H9 (cell line): ENCODE measurements around the gene ANKRD2. TPM values are rescaled to one million over a fixed set of nuclear protein-coding genes. Genes with fewer than 3 reads are reported as not detected.
A peak's percentile ranks its signal among the peaks of the same experiment; 100 is the strongest.

ENCODE experiments used
- DNase-seq: peaks from one replicate; pipeline ENCODE4 v3.0.0-alpha.2; 2017
- H2AFZ ChIP-seq: one replicate; pipeline ENCODE4 v1.6.1; 2013; ENCODE audit warnings: mild to moderate bottlenecking, low read length, control low read depth, moderate library complexity
- H2AK5ac ChIP-seq: 2 replicates; pipeline ENCODE4 v1.6.1; 2013; ENCODE audit warnings: low read length, control low read depth, mixed read lengths; ENCODE audit not compliant: insufficient read length
- H2BK120ac ChIP-seq: one replicate; pipeline ENCODE4 v1.6.1; 2013; ENCODE audit warnings: low read depth, mild to moderate bottlenecking, low read length, control low read depth, inconsistent platforms; ENCODE audit not compliant: poor library complexity, severe bottlenecking
- H2BK12ac ChIP-seq: 2 replicates; pipeline ENCODE4 v1.6.1; 2013; ENCODE audit warnings: low read length, control low read depth, mixed read lengths, low read depth; ENCODE audit not compliant: insufficient read length
- H2BK15ac ChIP-seq: 2 replicates; pipeline ENCODE4 v1.6.1; 2013; ENCODE audit warnings: low read depth, low read length, control low read depth
- H2BK20ac ChIP-seq: one replicate; pipeline ENCODE4 v1.6.1; 2013; ENCODE audit warnings: low read depth, mild to moderate bottlenecking, low read length, control low read depth, inconsistent platforms; ENCODE audit not compliant: poor library complexity, severe bottlenecking
- H2BK5ac ChIP-seq: 2 replicates; pipeline ENCODE4 v1.6.1; 2013; ENCODE audit warnings: low read length, control low read depth, mixed read lengths; ENCODE audit not compliant: insufficient read length
- H3K14ac ChIP-seq: 2 replicates; pipeline ENCODE4 v1.6.1; 2013; ENCODE audit warnings: low read length, control low read depth; ENCODE audit not compliant: insufficient read depth
- H3K18ac ChIP-seq: 2 replicates; pipeline ENCODE4 v1.6.1; 2013; ENCODE audit warnings: low read depth, mild to moderate bottlenecking, mixed read lengths, low read length, control low read depth; ENCODE audit not compliant: insufficient read length
- H3K23ac ChIP-seq: 2 replicates; pipeline ENCODE4 v1.6.1; 2013; ENCODE audit warnings: low read length, control low read depth, mixed read lengths, low read depth; ENCODE audit not compliant: insufficient read length
- H3K23me2 ChIP-seq: 2 replicates; pipeline ENCODE4 v1.6.1; 2013; ENCODE audit warnings: low read depth, mild to moderate bottlenecking, mixed read lengths, low read length, control low read depth; ENCODE audit not compliant: insufficient read length, poor library complexity, severe bottlenecking
- H3K27ac ChIP-seq: 2 replicates; pipeline ENCODE4 v1.5.1; 2013; ENCODE audit warnings: low read length, control low read depth, mixed read lengths, low read depth; ENCODE audit not compliant: insufficient read length
- H3K27me3 ChIP-seq: 2 replicates; pipeline ENCODE4 v1.6.1; 2013; ENCODE audit warnings: low read length, control low read depth, inconsistent platforms; ENCODE audit not compliant: insufficient read depth
- H3K4ac ChIP-seq: 2 replicates; pipeline ENCODE4 v1.6.1; 2013; ENCODE audit warnings: low read depth, mild to moderate bottlenecking, control low read depth, inconsistent platforms, low read length, moderate library complexity
- H3K4me1 ChIP-seq: 2 replicates; pipeline ENCODE4 v1.6.1; 2013; ENCODE audit warnings: low read length, control low read depth, inconsistent platforms; ENCODE audit not compliant: insufficient read depth
- H3K4me2 ChIP-seq: 2 replicates; pipeline ENCODE4 v1.6.1; 2013; ENCODE audit warnings: low read length, control low read depth, mixed read lengths; ENCODE audit not compliant: insufficient read length, insufficient read depth
- H3K56ac ChIP-seq: 2 replicates; pipeline ENCODE4 v1.6.1; 2013; ENCODE audit warnings: low read depth, mild to moderate bottlenecking, mixed read lengths, low read length, control low read depth; ENCODE audit not compliant: insufficient read length
- H3K79me1 ChIP-seq: 2 replicates; pipeline ENCODE4 v1.6.1; 2013; ENCODE audit warnings: low read depth, mild to moderate bottlenecking, moderate library complexity, low read length, control low read depth, inconsistent platforms; ENCODE audit not compliant: insufficient read depth, poor library complexity, severe bottlenecking
- H3K79me2 ChIP-seq: 2 replicates; pipeline ENCODE4 v1.6.1; 2013; ENCODE audit warnings: low read length, control low read depth, inconsistent platforms; ENCODE audit not compliant: insufficient read depth
- H3K9ac ChIP-seq: 2 replicates; pipeline ENCODE4 v1.6.1; 2013; ENCODE audit warnings: low read length, control low read depth, mixed read lengths; ENCODE audit not compliant: insufficient read length; ENCODE audit errors: extremely low read depth
- H3K9me3 ChIP-seq: one replicate; pipeline ENCODE4 v1.6.1; 2013; ENCODE audit warnings: low read depth, low read length, inconsistent platforms; ENCODE audit not compliant: control insufficient read depth
- H3T11ph ChIP-seq: one replicate; pipeline ENCODE4 v1.6.1; 2013; ENCODE audit warnings: mild to moderate bottlenecking, low read length, control low read depth, inconsistent platforms
- H4K20me1 ChIP-seq: one replicate; pipeline ENCODE4 v1.6.1; 2013; ENCODE audit not compliant: control insufficient read depth, insufficient read length, insufficient read depth
- H4K5ac ChIP-seq: 2 replicates; pipeline ENCODE4 v1.6.1; 2013; ENCODE audit warnings: low read depth, mild to moderate bottlenecking, mixed read lengths, low read length, control low read depth; ENCODE audit not compliant: insufficient read length
- H4K8ac ChIP-seq: replicated peaks from 2 replicates; pipeline ENCODE4 v1.6.1; 2013; ENCODE audit warnings: low read length, control low read depth, mixed read lengths, low read depth; ENCODE audit not compliant: insufficient read length
- H4K91ac ChIP-seq: 2 replicates; pipeline ENCODE4 v1.6.1; 2013; ENCODE audit warnings: low read depth, mild to moderate bottlenecking, moderate library complexity, mixed read lengths, low read length, control low read depth; ENCODE audit not compliant: insufficient read length
- H3K27ac Mint-ChIP-seq, 3 experiments: 2 replicates in 2 of 3; 3 replicates in 1 of 3; pipeline ENCODE4 v1.8.0; 2020 to 2021; ENCODE audit warnings: mixed read lengths in 3 of 3, mild to moderate bottlenecking in 1 of 3, moderate library complexity in 1 of 3
- H3K27me3 Mint-ChIP-seq: 2 replicates; pipeline ENCODE4 v1.8.0; 2021; ENCODE audit warnings: low read depth, mild to moderate bottlenecking, moderate library complexity, mixed read lengths
- H3K36me3 Mint-ChIP-seq, 3 experiments: 2 replicates in 2 of 3; 3 replicates in 1 of 3; pipeline ENCODE4 v1.8.0; 2020 to 2021; ENCODE audit warnings: low read depth in 3 of 3, mixed read lengths in 3 of 3; ENCODE audit not compliant: insufficient read depth in 1 of 3
- H3K4me1 Mint-ChIP-seq, 2 experiments: 2 replicates each; pipeline ENCODE4 v1.8.0; 2020; ENCODE audit warnings: mixed read lengths in 2 of 2
- H3K4me3 Mint-ChIP-seq, 2 experiments: 2 replicates in 1 of 2; 3 replicates in 1 of 2; pipeline ENCODE4 v1.8.0; 2020 to 2021; ENCODE audit warnings: mild to moderate bottlenecking in 2 of 2, mixed read lengths in 2 of 2, moderate library complexity in 1 of 2
- H3K9me3 Mint-ChIP-seq, 2 experiments: 2 replicates in 1 of 2; 3 replicates in 1 of 2; pipeline ENCODE4 v1.8.0; 2020; ENCODE audit warnings: mild to moderate bottlenecking in 2 of 2, mixed read lengths in 2 of 2, moderate library complexity in 1 of 2
- CTCF ChIP-seq: fragments of 200-600 bp; sonication (generic); conservative IDR thresholded peaks from 3 replicates; pipeline ENCODE4 v1.8.0; 2021; ENCODE audit warnings: antibody characterized with exemption, mild to moderate bottlenecking
- WGBS: extraction: QIAGEN DNeasy Blood & Tissue Kit; methylation state at CpG from one replicate; pipeline ENCODE4 v1.1.7; 2013; ENCODE audit warnings: missing lambda C conversion rate, low lambda C conversion rate, mixed read lengths; ENCODE audit not compliant: insufficient read length; ENCODE audit errors: extremely low coverage; 5-methylcytosine and 5-hydroxymethylcytosine counted together
- total RNA-seq: library from RNA; stranded (reverse); gene quantifications from 2 replicates; pipeline ENCODE4 v1.2.1, GENCODE V29; 2021

Gene ANKRD2
- total RNA-seq, 1 experiment from 2014 or later: not detected

GRCh38 chr10:97608991-97609561, 36.5 kb downstream of the ANKRD2 start:
- H3K14ac ChIP-seq: no peak overlapping the region
- H3K9ac ChIP-seq: no peak overlapping the region
- H3K79me1 ChIP-seq: no peaks in the 10 kb centered on the region
- no peak overlapping the region for H3K23ac ChIP-seq
- H2AK5ac ChIP-seq: no peak overlapping the region
- no peak overlapping the region for H3K4me2 ChIP-seq
- no peaks in the 10 kb centered on the region for H3K23me2 ChIP-seq
- H2AFZ ChIP-seq: no peak overlapping the region
- no peaks in the 10 kb centered on the region for H3K9me3 Mint-ChIP-seq
- no peak overlapping the region for H4K8ac ChIP-seq
- H2BK5ac ChIP-seq: no peak overlapping the region
- H3K4me3 Mint-ChIP-seq: no peak overlapping the region
- no peak overlapping the region for H4K91ac ChIP-seq
- H3K36me3 Mint-ChIP-seq: no peaks in the 10 kb centered on the region
- no peaks in the 10 kb centered on the region for H3K9me3 ChIP-seq
- no peak overlapping the region for H2BK12ac ChIP-seq
- H3K56ac ChIP-seq: no peak overlapping the region
- H3K27ac ChIP-seq: no peak overlapping the region
- H3K27ac Mint-ChIP-seq: peak overlapping the region in 1 of 3 experiments; percentile 60; a peak in 3 of 7 replicates
- no peak overlapping the region for H3K4ac ChIP-seq
- no peaks in the 10 kb centered on the region for H3K27me3 ChIP-seq
- no peak overlapping the region for H2BK20ac ChIP-seq
- DNase-seq: no peak
- H4K20me1 ChIP-seq: no peaks in the 10 kb centered on the region
- H4K5ac ChIP-seq: no peak overlapping the region
- no peak overlapping the region for H2BK120ac ChIP-seq
- peaks cover 11 to 16% of the 10 kb centered on the region in 2 experiments for H3K4me1 Mint-ChIP-seq
- no peaks in the 10 kb centered on the region for H3K79me2 ChIP-seq
- no peak overlapping the region for H2BK15ac ChIP-seq
- no peak overlapping the region for H3K18ac ChIP-seq
- no peaks in the 10 kb centered on the region for H3K27me3 Mint-ChIP-seq
- WGBS: no CpG with 5 or more reads among the region's 13 CpGs
- H3T11ph ChIP-seq: no peak overlapping the region
- TF ChIP-seq CTCF: no peak
- no peaks in the 10 kb centered on the region for H3K4me1 ChIP-seq
